Keratinocyte (primary cell): ENCODE results near the gene WNT10A. TPM values are rescaled to one million over a fixed set of nuclear protein-coding genes. Genes with fewer than 3 reads are reported as not detected.

ENCODE experiments used
- DNase-seq: peaks from one replicate; pipeline ENCODE4 v3.0.0-alpha.2; 2011; ENCODE audit warnings: low read depth, missing footprints, low spot score
- FAIRE-seq: peaks from 2 replicates; lab custom pipeline; 2011; peaks lifted over from hg19 to GRCh38; lab: Jason Lieb, UNC
- H2AFZ ChIP-seq: 2 replicates; pipeline ENCODE4 v1.6.0; 2012; ENCODE audit warnings: low read length, control low read depth, inconsistent platforms; ENCODE audit not compliant: control insufficient read depth
- H3K27ac ChIP-seq: 2 replicates; pipeline ENCODE4 v1.5.1; 2011; ENCODE audit warnings: low read length; ENCODE audit not compliant: control insufficient read depth, insufficient read depth
- H3K27me3 ChIP-seq: 3 replicates; pipeline ENCODE4 v1.6.0; 2011; ENCODE audit warnings: low read length; ENCODE audit not compliant: control insufficient read depth, insufficient read depth; ENCODE audit errors: extremely low read depth
- H3K36me3 ChIP-seq, 2 experiments: 2 replicates in 1 of 2; 3 replicates in 1 of 2; pipeline ENCODE4 v1.5.1; 2011; ENCODE audit warnings: low read length in 2 of 2, mild to moderate bottlenecking in 1 of 2; ENCODE audit not compliant: control insufficient read depth in 2 of 2, insufficient read depth in 2 of 2; ENCODE audit errors: extremely low read depth in 1 of 2
- H3K4me1 ChIP-seq: 3 replicates; pipeline ENCODE4 v1.5.1; 2011; ENCODE audit warnings: low read length; ENCODE audit not compliant: control insufficient read depth, insufficient read depth; ENCODE audit errors: extremely low read depth
- H3K4me2 ChIP-seq: 3 replicates; pipeline ENCODE4 v1.6.0; 2011; ENCODE audit warnings: low read depth, low read length; ENCODE audit not compliant: control insufficient read depth, insufficient read depth; ENCODE audit errors: extremely low read depth
- H3K4me3 ChIP-seq, 3 experiments: fragments of 200-600 bp in 1 of 3; sonication (generic) in 1 of 3; 2 replicates in 2 of 3; 3 replicates in 1 of 3; pipeline ENCODE4 v1.5.1; 2011 to 2016; ENCODE audit warnings: low read length in 3 of 3, mild to moderate bottlenecking in 3 of 3, control low read depth in 2 of 3, inconsistent platforms in 1 of 3, low read depth in 1 of 3, mixed read lengths in 1 of 3, mixed run types in 1 of 3, moderate library complexity in 1 of 3; ENCODE audit not compliant: control insufficient read depth in 2 of 3, insufficient read depth in 2 of 3; ENCODE audit errors: extremely low read depth in 1 of 3
- H3K79me2 ChIP-seq: 2 replicates; pipeline ENCODE4 v1.6.0; 2012; ENCODE audit warnings: low read length; ENCODE audit not compliant: control insufficient read depth, insufficient read depth
- H3K9ac ChIP-seq: 3 replicates; pipeline ENCODE4 v1.6.0; 2011; ENCODE audit warnings: low read length; ENCODE audit not compliant: control insufficient read depth, insufficient read depth; ENCODE audit errors: extremely low read depth
- H3K9me1 ChIP-seq: 3 replicates; pipeline ENCODE4 v1.6.0; 2011; ENCODE audit warnings: low read length; ENCODE audit not compliant: control insufficient read depth, insufficient read depth; ENCODE audit errors: extremely low read depth
- H3K9me3 ChIP-seq: 2 replicates; pipeline ENCODE4 v1.5.1; 2012; ENCODE audit warnings: low read depth, low read length; ENCODE audit not compliant: control insufficient read depth
- H4K20me1 ChIP-seq: 3 replicates; pipeline ENCODE4 v1.6.0; 2011; ENCODE audit warnings: low read length; ENCODE audit not compliant: control insufficient read depth, insufficient read depth; ENCODE audit errors: extremely low read depth
- CTCF ChIP-seq, 3 experiments: IDR thresholded peaks in 1 of 3; conservative IDR thresholded peaks in 1 of 3; optimal IDR thresholded peaks in 1 of 3; 2 replicates in 2 of 3; 3 replicates in 1 of 3; pipeline versions ENCODE3 to v1.5.1; 2011; ENCODE audit warnings: low read length in 3 of 3, mild to moderate bottlenecking in 3 of 3, moderate library complexity in 2 of 3, control low read depth in 1 of 3, inconsistent platforms in 1 of 3; ENCODE audit not compliant: insufficient read depth in 2 of 3; ENCODE audit errors: extremely low read depth in 1 of 3
- EZH2 ChIP-seq: IDR thresholded peaks from one replicate; pipeline ENCODE4 v1.6.1; 2012; ENCODE audit warnings: inconsistent platforms, mild to moderate bottlenecking, low read length, moderate library complexity
- dilution Hi-C: fragments of 300-500 bp; cut with MboI; formaldehyde crosslinking; loops from one replicate; pipeline ENCODE4 v1.7.0; 2020; ENCODE audit warnings: low sequenced_read_pairs; ENCODE audit not compliant: extremely low pct_ligation_motif_present
- polyA plus RNA-seq, 5 experiments: library from polyadenylated mRNA; depleted of rRNA in 3 of 5; stranded (reverse) in 3 of 5; stranded (forward) in 1 of 5; unstranded in 1 of 5; fragments of >200 nt; gene quantifications; 1 replicate in 1 of 5; 2 replicates in 3 of 5; 3 replicates in 1 of 5; pipeline versions ENCODE4 v1.2.1 to v1.2.3, GENCODE V29; 2011 to 2012; ENCODE audit warnings: missing spikeins in 2 of 5, low read depth in 1 of 5, low replicate concordance in 1 of 5

WNT10A gene
- polyA plus RNA-seq, 1 donor (not counting 4 experiments of a cell fraction or from before 2014, with no cell fraction given), result 2.1 TPM

GRCh38 chr2:218890369-218890768 is 9.7 kb downstream of the WNT10A start:
- Histone ChIP-seq H3K9me3 (no peaks in the 10 kb centered on the region), H2AFZ (no peak overlapping the region), H3K4me3 (no peak overlapping the region), H3K4me2 (no peak overlapping the region), H3K27me3 (no peaks in the 10 kb centered on the region), H3K9ac (no peak overlapping the region), H3K79me2 (no peaks in the 10 kb centered on the region), H3K36me3 (no peaks in the 10 kb centered on the region), H4K20me1 (no peaks in the 10 kb centered on the region), H3K9me1 (no peaks in the 10 kb centered on the region), H3K4me1 (peaks cover 46% of the 10 kb centered on the region), H3K27ac (no peak overlapping the region)
- FAIRE-seq (no peak), DNase-seq (no peak)
- dilution Hi-C loops, result no loop called here
- no peak for TF ChIP-seq CTCF (optimal IDR thresholded peaks at IDR 0.05 in 1 of 3, IDR thresholded peaks at IDR 0.05 in 1 of 3, conservative IDR thresholded peaks at IDR 0.05 in 1 of 3; ENCODE audit: extremely low read depth in 1 of 3, insufficient read depth in 2 of 3, low read length in 3 of 3)
- TF ChIP-seq EZH2, result no peak

- TF ChIP-seq EZH2, result no peak
- no peak for TF ChIP-seq CTCF (optimal IDR thresholded peaks at IDR 0.05 in 1 of 3, IDR thresholded peaks at IDR 0.05 in 1 of 3, conservative IDR thresholded peaks at IDR 0.05 in 1 of 3; ENCODE audit: extremely low read depth in 1 of 3, insufficient read depth in 2 of 3, low read length in 3 of 3)
- Histone ChIP-seq H3K36me3 (no peaks in the 10 kb centered on the region), H2AFZ (no peak overlapping the region), H3K9ac (no peak overlapping the region), H3K9me1 (no peaks in the 10 kb centered on the region), H3K27ac (no peak overlapping the region), H3K79me2 (no peaks in the 10 kb centered on the region), H3K9me3 (no peaks in the 10 kb centered on the region), H4K20me1 (no peaks in the 10 kb centered on the region), H3K27me3 (no peaks in the 10 kb centered on the region), H3K4me1 (peaks cover 50% of the 10 kb centered on the region), H3K4me3 (no peak overlapping the region), H3K4me2 (no peak overlapping the region)
- FAIRE-seq (no peak), DNase-seq (no peak)
- dilution Hi-C loops, result no loop called here
Observed at GRCh38 chr2:218891275-218892135, 10.9 kb downstream of the WNT10A start.
